Fibroblast of lung (primary cell): ENCODE results near the gene HRH3. TPM values are rescaled to one million over a fixed set of nuclear protein-coding genes. Genes with fewer than 3 reads are reported as not detected.

Experiments used
- DNase-seq, 2 donors: peaks; one replicate each; pipeline versions ENCODE4 v3.0.0 to v3.0.0-alpha.2; 2010; ENCODE audit warnings: low read depth in 2 of 2
- H2AFZ ChIP-seq: 2 replicates; pipeline ENCODE4 v1.5.1; 2012; ENCODE audit warnings: low read length, control low read depth, inconsistent platforms
- H3K27ac ChIP-seq: 2 replicates; pipeline ENCODE4 v1.5.1; 2011; ENCODE audit warnings: low read length, control low read depth; ENCODE audit not compliant: insufficient read depth
- H3K27me3 ChIP-seq: 2 replicates; pipeline ENCODE4 v1.5.1; 2011; ENCODE audit warnings: mild to moderate bottlenecking, low read length; ENCODE audit not compliant: control insufficient read depth, insufficient read depth
- H3K36me3 ChIP-seq: 2 replicates; pipeline ENCODE4 v1.5.1; 2011; ENCODE audit warnings: low read length; ENCODE audit not compliant: control insufficient read depth, insufficient read depth
- H3K4me1 ChIP-seq: 2 replicates; pipeline ENCODE4 v1.5.1; 2011; ENCODE audit warnings: low read length; ENCODE audit not compliant: control insufficient read depth, insufficient read depth; ENCODE audit errors: extremely low read depth
- H3K4me2 ChIP-seq: 2 replicates; pipeline ENCODE4 v1.5.1; 2011; ENCODE audit warnings: low read length, control low read depth; ENCODE audit not compliant: insufficient read depth; ENCODE audit errors: extremely low read depth
- H3K4me3 ChIP-seq, 4 experiments: fragments of 200-600 bp in 1 of 4; sonication (generic) in 1 of 4; replicated peaks in 1 of 4; 2 replicates each; pipeline ENCODE4 v1.5.1; 2011 to 2016; ENCODE audit warnings: low read length in 4 of 4, low read depth in 3 of 4, mild to moderate bottlenecking in 3 of 4, control low read depth in 2 of 4, inconsistent platforms in 1 of 4, mixed read lengths in 1 of 4; ENCODE audit not compliant: insufficient read depth in 1 of 4; ENCODE audit errors: control extremely low read depth in 1 of 4
- H3K79me2 ChIP-seq: 2 replicates; pipeline ENCODE4 v1.5.1; 2012; ENCODE audit warnings: mild to moderate bottlenecking, low read length, inconsistent platforms; ENCODE audit not compliant: control insufficient read depth, insufficient read depth
- H3K9ac ChIP-seq: 2 replicates; pipeline ENCODE4 v1.5.1; 2011; ENCODE audit warnings: mild to moderate bottlenecking, low read length, control low read depth; ENCODE audit not compliant: insufficient read depth
- H3K9me3 ChIP-seq: 2 replicates; pipeline ENCODE4 v1.5.1; 2012; ENCODE audit warnings: low read depth, low read length; ENCODE audit not compliant: control insufficient read depth, insufficient read depth
- H4K20me1 ChIP-seq: 2 replicates; pipeline ENCODE4 v1.5.1; 2011; ENCODE audit warnings: low read length; ENCODE audit not compliant: control insufficient read depth, insufficient read depth; ENCODE audit errors: extremely low read depth
- CTCF ChIP-seq, 2 donors: IDR thresholded peaks in 1 of 2; conservative IDR thresholded peaks in 1 of 2; 1 replicate in 1 of 2; 2 replicates in 1 of 2; pipeline ENCODE4 v1.5.1; 2011 to 2012; ENCODE audit warnings: low read length in 2 of 2, control low read depth in 1 of 2, inconsistent platforms in 1 of 2, low read depth in 1 of 2, mild to moderate bottlenecking in 1 of 2
- EZH2 ChIP-seq: IDR thresholded peaks from 2 replicates; pipeline ENCODE4 v1.5.1; 2012; ENCODE audit warnings: low read length, control low read depth, mild to moderate bottlenecking; ENCODE audit errors: missing control alignments
- polyA plus RNA-seq, 2 donors: library from polyadenylated mRNA; depleted of rRNA in 1 of 2; stranded (reverse) in 1 of 2; unstranded in 1 of 2; fragments of >200 nt; gene quantifications; 2 replicates each; pipeline ENCODE4 v1.2.1, GENCODE V29; 2011 to 2012; ENCODE audit warnings: missing spikeins in 1 of 2
- total RNA-seq: library from RNA; depleted of rRNA; stranded (reverse); fragments of >200 nt; gene quantifications from 2 replicates; pipeline ENCODE4 v1.2.1, GENCODE V29; 2014

HRH3 gene
- total and polyA plus RNA-seq, 2 donors (not counting 1 experiment from before 2014, with no cell fraction given): not detected

GRCh38 chr20:62235001-62235776 is 15.1 kb upstream of the HRH3 start:
- Histone ChIP-seq H3K36me3 (no peaks in the 10 kb centered on the region), H4K20me1 (no peaks in the 10 kb centered on the region), H3K9me3 (no peaks in the 10 kb centered on the region), H3K4me3 (no peak overlapping the region), H3K27me3 (peaks cover 4% of the 10 kb centered on the region), H3K27ac (no peak overlapping the region), H2AFZ (no peak overlapping the region), H3K4me1 (no peaks in the 10 kb centered on the region), H3K9ac (no peak overlapping the region), H3K79me2 (peaks cover 5% of the 10 kb centered on the region), H3K4me2 (no peak overlapping the region)
- DNase-seq: no peak
- TF ChIP-seq CTCF (conservative IDR thresholded peaks at IDR 0.05 in 1 of 2, IDR thresholded peaks at IDR 0.05 in 1 of 2; ENCODE audit: low read depth in 1 of 2, low read length in 2 of 2) (no peak), EZH2 (no peak)

- H4K20me1 ChIP-seq: no peaks in the 10 kb centered on the region
- H3K36me3 ChIP-seq: no peaks in the 10 kb centered on the region
- DNase-seq: no peak
- no peak overlapping the region for H3K4me3 ChIP-seq
- H3K4me1 ChIP-seq: no peaks in the 10 kb centered on the region
- no peak overlapping the region for H3K27ac ChIP-seq
- no peaks in the 10 kb centered on the region for H3K9me3 ChIP-seq
- H3K4me2 ChIP-seq: no peak overlapping the region
- peaks cover 4% of the 10 kb centered on the region for H3K27me3 ChIP-seq
- TF ChIP-seq CTCF (conservative IDR thresholded peaks at IDR 0.05 in 1 of 2, IDR thresholded peaks at IDR 0.05 in 1 of 2; ENCODE audit: low read depth in 1 of 2, low read length in 2 of 2) (no peak), EZH2 (no peak)
- H3K9ac ChIP-seq: no peak overlapping the region
- peaks cover 2% of the 10 kb centered on the region for H3K79me2 ChIP-seq
- no peak overlapping the region for H2AFZ ChIP-seq
These were observed 14.3 kb upstream of the HRH3 start for GRCh38 chr20:62234339-62234738.

GRCh38 chr20:62233684-62234083 is 13.6 kb upstream of the HRH3 start:
- no peak overlapping the region for H3K4me2 ChIP-seq
- no peaks in the 10 kb centered on the region for H3K79me2 ChIP-seq
- H2AFZ ChIP-seq: no peak overlapping the region
- H4K20me1 ChIP-seq: no peaks in the 10 kb centered on the region
- H3K4me3 ChIP-seq: no peak overlapping the region
- no peaks in the 10 kb centered on the region for H3K9me3 ChIP-seq
- no peaks in the 10 kb centered on the region for H3K36me3 ChIP-seq
- H3K27ac ChIP-seq: no peak overlapping the region
- peaks cover 7% of the 10 kb centered on the region for H3K27me3 ChIP-seq
- H3K4me1 ChIP-seq: no peaks in the 10 kb centered on the region
- no peak overlapping the region for H3K9ac ChIP-seq
- TF ChIP-seq CTCF (conservative IDR thresholded peaks at IDR 0.05 in 1 of 2, IDR thresholded peaks at IDR 0.05 in 1 of 2; ENCODE audit: low read depth in 1 of 2, low read length in 2 of 2): no peak
- TF ChIP-seq EZH2: no peak
- no peak for DNase-seq
